HepG2 (cell line): ENCODE results near the gene IL1RL2. TPM values are rescaled to one million over a fixed set of nuclear protein-coding genes. Genes with fewer than 3 reads are reported as not detected.

ENCODE experiments used
- ARNT2 ChIP-seq: sonication (generic); formaldehyde crosslinking; IDR thresholded peaks from 2 replicates; pipeline ENCODE4 v1.8.0; 2022; ENCODE audit warnings: mild to moderate bottlenecking, low read depth, missing genetic modification reagents, moderate library complexity
- ATF3 ChIP-seq: sonication (generic); formaldehyde crosslinking; IDR thresholded peaks from 2 replicates; pipeline ENCODE4 v1.4.0; 2020; ENCODE audit warnings: missing genetic modification reagents
- CREB3 ChIP-seq: sonication (generic); formaldehyde crosslinking; IDR thresholded peaks from 2 replicates; pipeline ENCODE4 v1.5.0; 2020; ENCODE audit warnings: missing genetic modification reagents
- GPBP1L1 ChIP-seq: sonication (generic); formaldehyde crosslinking; IDR thresholded peaks from 2 replicates; pipeline ENCODE4 v1.5.0; 2020; ENCODE audit warnings: mild to moderate bottlenecking, missing genetic modification reagents
- KDM3A ChIP-seq: IDR thresholded peaks from 2 replicates; pipeline ENCODE4 v1.6.1; 2018; ENCODE audit warnings: low read depth, missing compliant biosample characterization
- KLF11 ChIP-seq: IDR thresholded peaks from 2 replicates; pipeline ENCODE4 v1.6.1; 2016; ENCODE audit warnings: missing compliant biosample characterization
- NFAT5 ChIP-seq: sonication (generic); formaldehyde crosslinking; IDR thresholded peaks from 2 replicates; pipeline ENCODE4 v1.4.0; 2020; ENCODE audit warnings: missing genetic modification reagents
- REPIN1 ChIP-seq: sonication (generic); formaldehyde crosslinking; IDR thresholded peaks from 2 replicates; pipeline ENCODE4 v1.8.0; 2022; ENCODE audit warnings: missing genetic modification reagents, low read depth, mild to moderate bottlenecking, borderline replicate concordance
- SALL2 ChIP-seq: sonication (generic); formaldehyde crosslinking; IDR thresholded peaks from 2 replicates; pipeline ENCODE4 v1.8.1; 2023; ENCODE audit warnings: mild to moderate bottlenecking, missing genetic modification reagents, inconsistent platforms
- UBTF ChIP-seq: sonication (generic); formaldehyde crosslinking; IDR thresholded peaks from 2 replicates; pipeline ENCODE4 v1.4.0; 2020; ENCODE audit warnings: mild to moderate bottlenecking, missing genetic modification reagents
- ZMYM4 ChIP-seq: sonication (generic); formaldehyde crosslinking; IDR thresholded peaks from 2 replicates; pipeline ENCODE4 v1.8.1; 2023; ENCODE audit warnings: mild to moderate bottlenecking, missing genetic modification reagents
- ZNF280B ChIP-seq: sonication (generic); formaldehyde crosslinking; IDR thresholded peaks from 2 replicates; pipeline ENCODE4 v1.5.0; 2020; ENCODE audit warnings: missing genetic modification reagents, mild to moderate bottlenecking, borderline replicate concordance
- ZNF614 ChIP-seq: IDR thresholded peaks from 2 replicates; pipeline ENCODE4 v1.6.1; 2018; ENCODE audit warnings: missing biosample characterization, missing genetic modification reagents, inconsistent platforms, borderline replicate concordance
- polyA plus RNA-seq, 8 experiments: library from polyadenylated mRNA; depleted of rRNA in 3 of 8; stranded (reverse) in 7 of 8; unstranded in 1 of 8; fragments of >200 nt; fragmentation: Illumina TruSeq in 4 of 8; extraction: Trizol in 4 of 8; gene quantifications; 2 replicates each; pipeline versions ENCODE4 v1.2.1 to v1.2.3, GENCODE V29; 2011 to 2016; ENCODE audit warnings: low read depth in 4 of 8, missing spikeins in 1 of 8, mixed read lengths in 1 of 8; ENCODE audit not compliant: insufficient read depth in 1 of 8
- total RNA-seq, 5 experiments: library from RNA; depleted of rRNA; stranded (reverse); fragments of >200 nt; fragmentation: Illumina TruSeq; extraction: Trizol; gene quantifications; 2 replicates each; pipeline ENCODE4 v1.2.3, GENCODE V29; 2016; ENCODE audit warnings: low read depth in 1 of 5

The IL1RL2 gene
- total and polyA plus RNA-seq, 2 of the 13 experiments (the other 11 are each of a cell fraction or from before 2014, with no cell fraction given), result 0.03 TPM; not detected in 1

- TF ChIP-seq SALL2 (no peak), KDM3A (CRISPR knock-in tag) (no peak), NFAT5 (CRISPR knock-in tag) (no peak), ZNF614 (CRISPR knock-in tag) (0 out of 2 replicates have a peak, but pooled peaks have one; percentile 24), ZMYM4 (CRISPR knock-in tag) (peak; percentile 57; the same call in 1 of the 2 replicates), UBTF (CRISPR knock-in tag) (no peak), KLF11 (no peak), GPBP1L1 (CRISPR knock-in tag) (no peak), ATF3 (CRISPR knock-in tag) (no peak), ARNT2 (CRISPR knock-in tag) (no peak), REPIN1 (CRISPR knock-in tag) (peak; percentile 30; the same call in 1 of the 2 replicates), ZNF280B (CRISPR knock-in tag) (no peak), CREB3 (no peak)
Measured at GRCh38 chr2:102235491-102235890, 48.7 kb downstream of the IL1RL2 start (continued).
